Pancreas (tissue), 10 donors: ENCODE results near the gene ENKD1. TPM values are rescaled to one million over a fixed set of nuclear protein-coding genes. Genes with fewer than 3 reads are reported as not detected.
A peak's percentile ranks its signal among the peaks of the same experiment; 100 is the strongest.

Source experiments
- ATAC-seq, 4 donors: fragments of 200-7000 bp; cut with Tn5 transposase; one replicate each; pipeline versions ENCODE4 v1.8.0 to v1.9.1; 2020; ENCODE audit warnings: mild to moderate bottlenecking in 4 of 4, moderate library complexity in 4 of 4
- DNase-seq, 6 donors: peaks; one replicate each; pipeline ENCODE4 v3.0.0-alpha.2; 2020
- FAIRE-seq: peaks from 2 replicates; lab custom pipeline; 2012; peaks lifted over from hg19 to GRCh38; lab: Jason Lieb, UNC
- H3K27ac ChIP-seq, 4 donors: fragments of 200-600 bp; sonication (generic); 1 replicate in 3 of 4; 2 replicates in 1 of 4; pipeline versions ENCODE4 v1.5.0 to v1.8.0; 2020
- H3K27me3 ChIP-seq, 4 donors: fragments of 200-600 bp; one replicate each; pipeline ENCODE4 v1.8.0; 2021
- H3K36me3 ChIP-seq, 3 donors: fragments of 200-600 bp; sonication (generic) in 1 of 3; one replicate each; pipeline versions ENCODE4 v1.5.0 to v1.8.0; 2020 to 2021
- H3K4me1 ChIP-seq, 3 donors: fragments of 200-600 bp; one replicate each; pipeline ENCODE4 v1.8.0; 2021
- H3K4me3 ChIP-seq, 4 donors: fragments of 200-600 bp; sonication (generic) in 2 of 4; one replicate each; pipeline versions ENCODE4 v1.5.0 to v1.8.0; 2020 to 2021
- H3K9me3 ChIP-seq, 4 donors: fragments of 200-600 bp; one replicate each; pipeline ENCODE4 v1.8.0; 2021
- whole genome bisulfite sequencing, 2 donors: extraction: QIAGEN DNeasy Blood & Tissue Kit; methylation state at CpG; one replicate each; pipeline ENCODE4 v1.1.7; 2013; 5-methylcytosine and 5-hydroxymethylcytosine counted together
- intact Hi-C, 3 donors: fragments of 100-400 bp; cut with DNase I; formaldehyde crosslinking; loops; one replicate each; pipeline versions ENCODE4 v1.11.1 to v1.14.2; 2022
- polyA plus RNA-seq, 2 donors: library from polyadenylated mRNA; stranded (reverse); fragments of 200-250 nt; gene quantifications; one replicate each; pipeline ENCODE4 v1.2.3, GENCODE V29; 2013
- total RNA-seq, 6 donors: library from RNA; stranded (reverse); fragmentation: NEBNext Ultra II Directional in 4 of 6; extraction: Animal tissue kit (Norgen Biotek cat#: 25700) in 4 of 6; gene quantifications; one replicate each; pipeline versions ENCODE4 v1.2.1 to v1.2.4, GENCODE V29; 2021 to 2023
- TF ChIP-seq, protein P1 (sequence below), 4 donors: fragments of 200-600 bp; sonication (generic) in 3 of 4; IDR thresholded peaks; one replicate each; pipeline versions ENCODE4 v1.5.0 to v1.8.0; 2021; ENCODE audit warnings: antibody characterized with exemption in 4 of 4
- donor health status: healthy with polysubstance abuse.
- donor health status: DM: no; HTN: no; CAD: no; lungs with moderate emphysema.
- donor health status: DM: no; HTN: no; CAD: no.
- donor health status: control.
- donor health status: control.
- donor health status: Bipolar disorder and iron deficiency.
- donor health status: DM: yes; HTN: yes; CAD: no.
- donor health status: DM: no; HTN: no; CAD: no.
- donor health status: DM: no; HTN: no; CAD: no.
- donor health status: DM: yes; HTN: yes; CAD: no.

The ENKD1 gene
- total and polyA plus RNA-seq, 8 donors: 24.3 to 171 (median 47.5) TPM

GRCh38 chr16:67676516-67676915, 10.0 kb upstream of the ENKD1 start:
- Histone ChIP-seq H3K36me3 (no peaks in the 10 kb centered on the region), H3K27ac (no peak overlapping the region), H3K27me3 (no peaks in the 10 kb centered on the region), H3K4me3 (no peak overlapping the region), H3K9me3 (no peaks in the 10 kb centered on the region), H3K4me1 (peaks cover 5 to 16% (median 9%) of the 10 kb centered on the region in 3 donors)
- DNase-seq: no peak
- FAIRE-seq: no peak
- 83 to 88% methylated on average over 4 of the region's 4 CpGs for WGBS, 2 donors
- no peak for ATAC-seq
- intact Hi-C loops: loop anchor here in 1 of 3 donors (10.0 kb wide), 1 partner anchor 248 kb away; no protein-coding TSS in a partner anchor
- TF ChIP-seq, protein P1, sequence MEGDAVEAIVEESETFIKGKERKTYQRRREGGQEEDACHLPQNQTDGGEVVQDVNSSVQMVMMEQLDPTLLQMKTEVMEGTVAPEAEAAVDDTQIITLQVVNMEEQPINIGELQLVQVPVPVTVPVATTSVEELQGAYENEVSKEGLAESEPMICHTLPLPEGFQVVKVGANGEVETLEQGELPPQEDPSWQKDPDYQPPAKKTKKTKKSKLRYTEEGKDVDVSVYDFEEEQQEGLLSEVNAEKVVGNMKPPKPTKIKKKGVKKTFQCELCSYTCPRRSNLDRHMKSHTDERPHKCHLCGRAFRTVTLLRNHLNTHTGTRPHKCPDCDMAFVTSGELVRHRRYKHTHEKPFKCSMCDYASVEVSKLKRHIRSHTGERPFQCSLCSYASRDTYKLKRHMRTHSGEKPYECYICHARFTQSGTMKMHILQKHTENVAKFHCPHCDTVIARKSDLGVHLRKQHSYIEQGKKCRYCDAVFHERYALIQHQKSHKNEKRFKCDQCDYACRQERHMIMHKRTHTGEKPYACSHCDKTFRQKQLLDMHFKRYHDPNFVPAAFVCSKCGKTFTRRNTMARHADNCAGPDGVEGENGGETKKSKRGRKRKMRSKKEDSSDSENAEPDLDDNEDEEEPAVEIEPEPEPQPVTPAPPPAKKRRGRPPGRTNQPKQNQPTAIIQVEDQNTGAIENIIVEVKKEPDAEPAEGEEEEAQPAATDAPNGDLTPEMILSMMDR (IDR thresholded peaks at IDR 0.05): no peak

DNA sequence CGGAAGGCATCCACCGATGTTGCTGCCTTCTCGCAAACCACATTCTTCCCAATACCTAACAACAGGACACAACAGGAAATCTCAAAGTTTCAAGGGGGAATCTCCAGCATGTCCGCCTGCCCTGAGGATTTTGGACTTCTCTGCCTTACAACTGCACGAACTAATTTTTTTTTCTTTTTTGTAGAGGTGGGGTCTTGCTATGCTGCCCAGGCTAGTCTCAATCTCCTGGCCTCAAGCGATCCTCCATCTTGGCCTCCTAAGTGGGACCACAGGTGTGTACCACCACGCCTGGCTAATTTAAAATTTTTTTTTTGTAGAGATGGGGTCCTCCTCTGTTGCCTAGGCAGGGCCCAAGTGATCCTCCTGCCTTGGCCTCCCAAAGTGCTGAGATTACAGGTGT, 9.4 kb upstream of the ENKD1 start:
- WGBS, 2 donors: 96% methylated on average over 7 of the region's 7 CpGs
- no peaks in the 10 kb centered on the region for H3K36me3 ChIP-seq

GRCh38 chr16:67675579-67675935, 9.0 kb upstream of the ENKD1 start:
- Histone ChIP-seq H3K4me3 (no peak overlapping the region), H3K27ac (no peak overlapping the region), H3K36me3 (no peaks in the 10 kb centered on the region), H3K27me3 (no peaks in the 10 kb centered on the region), H3K4me1 (peaks cover 5 to 16% (median 9%) of the 10 kb centered on the region in 3 donors), H3K9me3 (no peaks in the 10 kb centered on the region)
- no peak for ATAC-seq
- intact Hi-C loops: loop anchor here in 1 of 3 donors (10.0 kb wide), 1 partner anchor 249 kb away; no protein-coding TSS in a partner anchor
- TF ChIP-seq, protein P1 (IDR thresholded peaks at IDR 0.05): no peak
- 93 to 97% methylated on average over 17 of the region's 17 CpGs for WGBS, 2 donors
- DNase-seq: peak in 2 of 6 donors; percentile 11 to 65
- FAIRE-seq: no peak

More for the DNA sequence above, 9.4 kb upstream of the ENKD1 start:
- TF ChIP-seq, protein P1 (IDR thresholded peaks at IDR 0.05): no peak
- Histone ChIP-seq H3K4me3 (no peak overlapping the region), H3K9me3 (no peaks in the 10 kb centered on the region), H3K4me1 (peaks cover 5 to 16% (median 9%) of the 10 kb centered on the region in 3 donors), H3K27ac (no peak overlapping the region), H3K27me3 (no peaks in the 10 kb centered on the region)
- intact Hi-C loops: loop anchor here in 1 of 3 donors (10.0 kb wide), 1 partner anchor 249 kb away; no protein-coding TSS in a partner anchor
- FAIRE-seq: no peak
- no peak for DNase-seq
- no peak for ATAC-seq

DNA sequence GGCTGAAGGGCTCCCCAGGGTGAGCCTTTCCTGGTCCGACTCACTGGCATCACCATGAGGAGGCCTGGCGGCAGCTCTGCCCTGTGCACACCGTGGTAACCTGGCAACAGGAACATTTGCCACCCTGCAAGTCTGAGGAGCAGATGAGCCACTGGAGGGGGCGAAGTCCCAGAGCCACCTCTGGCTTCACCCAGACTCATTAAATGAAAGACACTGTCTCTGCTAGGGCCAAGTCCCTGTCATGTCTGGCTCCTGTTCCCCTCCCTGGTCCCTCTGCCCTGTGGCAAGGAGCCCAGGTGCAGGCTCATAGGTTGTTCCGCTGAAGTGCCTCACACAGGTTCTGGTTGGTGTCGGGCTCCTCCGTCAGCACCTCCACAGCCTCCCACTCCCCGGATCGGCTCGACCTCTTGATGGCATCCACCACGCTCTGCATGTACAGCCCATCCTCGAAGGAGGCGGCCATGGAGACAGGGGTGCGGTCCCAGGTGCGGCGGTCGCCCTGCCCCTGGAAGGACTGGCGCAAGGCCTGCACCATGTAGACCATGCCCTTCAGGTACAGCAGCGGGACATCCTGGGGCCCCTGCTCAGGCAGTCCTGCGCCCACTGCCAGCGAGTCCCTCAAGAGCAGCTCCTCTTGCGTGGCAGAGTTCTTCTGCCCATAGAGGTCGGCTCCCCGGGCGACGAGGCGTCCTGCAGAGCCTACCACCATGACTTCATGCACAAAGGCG, 8.5 kb upstream of the ENKD1 start:
- Histone ChIP-seq H3K36me3 (no peaks in the 10 kb centered on the region), H3K4me1 (peaks cover 5 to 16% (median 9%) of the 10 kb centered on the region in 3 donors), H3K27ac (peak overlapping the region in 3 of 4 donors; percentile 25 to 88 (median 82)), H3K4me3 (no peak overlapping the region), H3K9me3 (no peaks in the 10 kb centered on the region), H3K27me3 (no peaks in the 10 kb centered on the region)
- TF ChIP-seq, protein P1 (IDR thresholded peaks at IDR 0.05): no peak
- DNase-seq (peak in 2 of 6 donors; percentile 14 to 58), ATAC-seq (peak in 2 of 4 donors; percentile 39 to 43), FAIRE-seq (no peak)
- intact Hi-C loops: loop anchor here in 1 of 3 donors (10.0 kb wide), 1 partner anchor 250 kb away; no protein-coding TSS in a partner anchor
- WGBS, 2 donors: 92 to 95% methylated on average over 28 of the region's 28 CpGs
